ENCODE data around the gene BPIFB3. TPM values are rescaled to one million over a fixed set of nuclear protein-coding genes. Genes with fewer than 3 reads are reported as not detected.

Gene BPIFB3
- total and polyA plus RNA-seq, 2 of the 13 experiments (the other 11 are each of a cell fraction or from before 2014, with no cell fraction given): 0.09 TPM; not detected in 1

DNA sequence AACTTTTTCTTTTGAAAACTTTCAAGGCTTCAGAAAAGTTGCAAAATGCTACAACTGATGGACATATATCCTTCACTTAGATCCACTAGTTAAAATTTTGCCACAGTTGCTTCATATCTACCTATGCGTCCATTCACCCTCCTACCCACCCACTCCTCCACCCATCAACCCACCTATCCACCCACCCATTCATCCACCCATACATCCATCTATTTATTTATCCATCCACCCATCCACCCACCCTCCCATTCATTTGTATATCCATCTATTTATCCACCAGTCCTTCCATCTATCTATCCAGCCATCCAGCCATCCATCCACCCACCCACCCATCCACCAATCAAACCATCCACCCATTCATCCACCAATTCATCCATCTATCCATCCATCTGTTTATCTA is 39.4 kb downstream of the BPIFB3 start:
- ATAC-seq (no peak), FAIRE-seq (no peak), DNase-seq (ENCODE audit: low spot score) (no peak)
- H4K20me1 ChIP-seq (ENCODE audit: insufficient read depth, low read length): no peaks in the 10 kb centered on the region
- POLR2A ChIA-PET: no interaction called here
- CTCF ChIA-PET (ENCODE audit: low intra/inter-chr PET ratio, low total read pairs): interaction anchor here (5.3 kb wide), 1 partner anchor 191 kb away, joined by 97 read pairs; no protein-coding TSS in a partner anchor
- no peak overlapping the region for H3K4me3 ChIP-seq (replicated peaks in 1 of 3; ENCODE audit: insufficient read depth in 1 of 3, low read depth in 2 of 3, low read length in 3 of 3)
- TF ChIP-seq, protein P1, sequence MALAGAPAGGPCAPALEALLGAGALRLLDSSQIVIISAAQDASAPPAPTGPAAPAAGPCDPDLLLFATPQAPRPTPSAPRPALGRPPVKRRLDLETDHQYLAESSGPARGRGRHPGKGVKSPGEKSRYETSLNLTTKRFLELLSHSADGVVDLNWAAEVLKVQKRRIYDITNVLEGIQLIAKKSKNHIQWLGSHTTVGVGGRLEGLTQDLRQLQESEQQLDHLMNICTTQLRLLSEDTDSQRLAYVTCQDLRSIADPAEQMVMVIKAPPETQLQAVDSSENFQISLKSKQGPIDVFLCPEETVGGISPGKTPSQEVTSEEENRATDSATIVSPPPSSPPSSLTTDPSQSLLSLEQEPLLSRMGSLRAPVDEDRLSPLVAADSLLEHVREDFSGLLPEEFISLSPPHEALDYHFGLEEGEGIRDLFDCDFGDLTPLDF (CRISPR knock-in tag; IDR thresholded peaks at IDR 0.05): no peak
- TF ChIP-seq GATAD2A (CRISPR knock-in tag; IDR thresholded peaks at IDR 0.05) (no peak), DMAP1 (CRISPR knock-in tag; IDR thresholded peaks at IDR 0.05) (no peak), REPIN1 (CRISPR knock-in tag; IDR thresholded peaks at IDR 0.05; ENCODE audit: borderline replicate concordance, low read depth) (no peak), NKX3-1 (CRISPR knock-in tag; IDR thresholded peaks at IDR 0.05) (no peak), ZSCAN20 (CRISPR knock-in tag; IDR thresholded peaks at IDR 0.05; ENCODE audit: borderline replicate concordance) (no peak)
- TF ChIP-seq, protein P2, sequence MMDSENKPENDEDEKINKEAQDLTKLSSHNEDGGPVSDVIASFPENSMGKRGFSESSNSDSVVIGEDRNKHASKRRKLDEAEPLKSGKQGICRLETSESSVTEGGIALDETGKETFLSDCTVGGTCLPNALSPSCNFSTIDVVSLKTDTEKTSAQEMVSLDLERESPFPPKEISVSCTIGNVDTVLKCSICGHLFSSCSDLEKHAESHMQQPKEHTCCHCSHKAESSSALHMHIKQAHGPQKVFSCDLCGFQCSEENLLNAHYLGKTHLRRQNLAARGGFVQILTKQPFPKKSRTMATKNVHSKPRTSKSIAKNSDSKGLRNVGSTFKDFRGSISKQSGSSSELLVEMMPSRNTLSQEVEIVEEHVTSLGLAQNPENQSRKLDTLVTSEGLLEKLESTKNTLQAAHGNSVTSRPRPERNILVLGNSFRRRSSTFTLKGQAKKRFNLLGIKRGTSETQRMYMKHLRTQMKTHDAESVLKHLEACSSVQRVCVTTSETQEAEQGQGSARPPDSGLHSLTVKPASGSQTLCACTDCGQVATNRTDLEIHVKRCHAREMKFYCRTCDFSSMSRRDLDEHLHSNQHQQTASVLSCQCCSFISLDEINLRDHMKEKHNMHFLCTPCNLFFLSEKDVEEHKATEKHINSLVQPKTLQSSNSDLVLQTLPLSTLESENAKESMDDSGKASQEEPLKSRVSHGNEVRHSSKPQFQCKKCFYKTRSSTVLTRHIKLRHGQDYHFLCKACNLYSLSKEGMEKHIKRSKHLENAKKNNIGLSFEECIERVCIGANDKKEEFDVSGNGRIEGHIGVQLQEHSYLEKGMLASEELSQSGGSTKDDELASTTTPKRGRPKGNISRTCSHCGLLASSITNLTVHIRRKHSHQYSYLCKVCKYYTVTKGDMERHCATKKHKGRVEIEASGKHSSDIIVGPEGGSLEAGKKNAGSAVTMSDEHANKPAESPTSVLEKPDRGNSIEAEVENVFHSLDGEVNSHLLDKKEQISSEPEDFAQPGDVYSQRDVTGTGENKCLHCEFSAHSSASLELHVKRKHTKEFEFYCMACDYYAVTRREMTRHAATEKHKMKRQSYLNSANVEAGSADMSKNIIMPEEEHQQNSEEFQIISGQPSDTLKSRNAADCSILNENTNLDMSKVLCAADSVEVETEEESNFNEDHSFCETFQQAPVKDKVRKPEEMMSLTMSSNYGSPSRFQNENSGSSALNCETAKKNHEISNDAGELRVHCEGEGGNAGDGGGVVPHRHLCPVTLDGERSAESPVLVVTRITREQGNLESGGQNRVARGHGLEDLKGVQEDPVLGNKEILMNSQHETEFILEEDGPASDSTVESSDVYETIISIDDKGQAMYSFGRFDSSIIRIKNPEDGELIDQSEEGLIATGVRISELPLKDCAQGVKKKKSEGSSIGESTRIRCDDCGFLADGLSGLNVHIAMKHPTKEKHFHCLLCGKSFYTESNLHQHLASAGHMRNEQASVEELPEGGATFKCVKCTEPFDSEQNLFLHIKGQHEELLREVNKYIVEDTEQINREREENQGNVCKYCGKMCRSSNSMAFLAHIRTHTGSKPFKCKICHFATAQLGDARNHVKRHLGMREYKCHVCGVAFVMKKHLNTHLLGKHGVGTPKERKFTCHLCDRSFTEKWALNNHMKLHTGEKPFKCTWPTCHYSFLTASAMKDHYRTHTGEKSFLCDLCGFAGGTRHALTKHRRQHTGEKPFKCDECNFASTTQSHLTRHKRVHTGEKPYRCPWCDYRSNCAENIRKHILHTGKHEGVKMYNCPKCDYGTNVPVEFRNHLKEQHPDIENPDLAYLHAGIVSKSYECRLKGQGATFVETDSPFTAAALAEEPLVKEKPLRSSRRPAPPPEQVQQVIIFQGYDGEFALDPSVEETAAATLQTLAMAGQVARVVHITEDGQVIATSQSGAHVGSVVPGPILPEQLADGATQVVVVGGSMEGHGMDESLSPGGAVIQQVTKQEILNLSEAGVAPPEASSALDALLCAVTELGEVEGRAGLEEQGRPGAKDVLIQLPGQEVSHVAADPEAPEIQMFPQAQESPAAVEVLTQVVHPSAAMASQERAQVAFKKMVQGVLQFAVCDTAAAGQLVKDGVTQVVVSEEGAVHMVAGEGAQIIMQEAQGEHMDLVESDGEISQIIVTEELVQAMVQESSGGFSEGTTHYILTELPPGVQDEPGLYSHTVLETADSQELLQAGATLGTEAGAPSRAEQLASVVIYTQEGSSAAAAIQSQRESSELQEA (CRISPR knock-in tag; IDR thresholded peaks at IDR 0.05; ENCODE audit: not compliant biosample characterization): no peak
- H3K27me3 ChIP-seq (ENCODE audit: control insufficient read depth in 1 of 2, insufficient read depth in 2 of 2, low read length in 2 of 2): peaks cover 3 to 13% of the 10 kb centered on the region in 2 experiments; a peak in 2 of 5 replicates
- in situ Hi-C loops (cut with HindIII; ENCODE audit: extremely low pct_ligation_motif_present, low pct_unique_long_range_greater_than_20kb) (no loop called here), intact Hi-C loops (cut with micrococcal nuclease; ENCODE audit: unreplicated experiment) (no loop called here)
- H3K9ac ChIP-seq (ENCODE audit: insufficient read depth, low read depth, low read length): no peak overlapping the region
- H3K4me2 ChIP-seq (ENCODE audit: low read depth, low read length): no peak overlapping the region
- no peaks in the 10 kb centered on the region for H3K36me3 ChIP-seq (replicated peaks in 1 of 2; ENCODE audit: control insufficient read depth in 1 of 2, insufficient read depth in 2 of 2, low read length in 2 of 2)
- H3K9me3 ChIP-seq (ENCODE audit: low read length): no peaks in the 10 kb centered on the region
- H3K27ac ChIP-seq (ENCODE audit: extremely low read length, insufficient read depth, low read length): no peak overlapping the region
- WGBS (ENCODE audit: low lambda C conversion rate): 0% methylated on average over 1 of the region's 1 CpG
- no TSS peak for BruUV-seq (replicated peaks)
- no peaks in the 10 kb centered on the region for H3K79me2 ChIP-seq (ENCODE audit: insufficient read depth, low read length)
- no peak overlapping the region for H2AFZ ChIP-seq (ENCODE audit: low read length)
- peaks cover 8% of the 10 kb centered on the region; the same call in 1 of the 2 replicates for H3K4me1 ChIP-seq (ENCODE audit: insufficient read depth, low read length)
